Aorta (tissue), 5 donors: ENCODE measurements around the gene EEF1AKMT3. TPM values are rescaled to one million over a fixed set of nuclear protein-coding genes. Genes with fewer than 3 reads are reported as not detected.
A peak's percentile ranks its signal among the peaks of the same experiment; 100 is the strongest.

Experiments used
- ATAC-seq: fragments of 200-7000 bp; cut with Tn5 transposase; one replicate; pipeline ENCODE4 v1.9.1; 2022; ENCODE audit warnings: moderate library complexity; ENCODE audit not compliant: low FRiP score
- DNase-seq, 2 donors: peaks; one replicate each; pipeline ENCODE4 v3.0.0-alpha.2; 2020
- H3K27ac ChIP-seq, 2 donors: one replicate each; pipeline ENCODE4 v1.5.1; 2013; ENCODE audit warnings: low read length in 2 of 2, mild to moderate bottlenecking in 2 of 2, moderate library complexity in 2 of 2, control low read depth in 1 of 2, inconsistent platforms in 1 of 2, low read depth in 1 of 2
- H3K27me3 ChIP-seq, 2 donors: one replicate each; pipeline ENCODE4 v1.6.1; 2013; ENCODE audit warnings: control low read depth in 1 of 2, low read length in 1 of 2, mild to moderate bottlenecking in 1 of 2, moderate library complexity in 1 of 2; ENCODE audit not compliant: insufficient read depth in 2 of 2, control insufficient read depth in 1 of 2
- H3K36me3 ChIP-seq, 2 donors: one replicate each; pipeline ENCODE4 v1.6.1; 2013; ENCODE audit warnings: control low read depth in 1 of 2, low read length in 1 of 2, mild to moderate bottlenecking in 1 of 2; ENCODE audit not compliant: insufficient read depth in 2 of 2, control insufficient read depth in 1 of 2
- H3K4me1 ChIP-seq, 2 donors: one replicate each; pipeline ENCODE4 v1.6.1; 2013; ENCODE audit warnings: low read length in 2 of 2, control low read depth in 1 of 2, mild to moderate bottlenecking in 1 of 2, moderate library complexity in 1 of 2; ENCODE audit not compliant: insufficient read depth in 2 of 2, control insufficient read depth in 1 of 2
- H3K4me3 ChIP-seq, 2 donors: one replicate each; pipeline ENCODE4 v1.5.1; 2013; ENCODE audit warnings: low read length in 2 of 2, control low read depth in 1 of 2, mild to moderate bottlenecking in 1 of 2
- H3K9me3 ChIP-seq: one replicate; pipeline ENCODE4 v1.6.1; 2013; ENCODE audit warnings: mild to moderate bottlenecking, low read length; ENCODE audit not compliant: control insufficient read depth
- WGBS, 2 donors: extraction: QIAGEN DNeasy Blood & Tissue Kit; methylation state at CpG; one replicate each; pipeline ENCODE4 v1.1.7; 2013; 5-methylcytosine and 5-hydroxymethylcytosine counted together
- intact Hi-C, 2 donors: fragments of 100-400 bp; cut with DNase I; formaldehyde crosslinking; loops; one replicate each; pipeline versions ENCODE4 v1.14.2 to v1.15.0; 2022
- polyA plus RNA-seq, 2 donors: library from polyadenylated mRNA; stranded (reverse); fragments of 200-250 nt; gene quantifications; one replicate each; pipeline ENCODE4 v1.2.3, GENCODE V29; 2013
- total RNA-seq, 2 donors: library from RNA; stranded (reverse); fragmentation: NEBNext Ultra II Directional; extraction: Animal tissue kit (Norgen Biotek cat#: 25700); gene quantifications; one replicate each; pipeline ENCODE4 v1.2.1, GENCODE V29; 2021
- donor health status: healthy with polysubstance abuse.
- donor health status: Bipolar disorder and iron deficiency.
- donor health status: DM: no; HTN: no; CAD: no.
- donor health status: DM: no; HTN: no; CAD: no.
- donor health status: DM: yes; HTN: yes; CAD: no.

Gene EEF1AKMT3
- total and polyA plus RNA-seq, 4 donors = 4.5 to 10.9 (median 7.5) TPM

GRCh38 chr12:57761391-57761998 lies 10.9 kb upstream of the EEF1AKMT3 start:
- WGBS, 2 donors = 94 to 95% methylated on average over 4 of the region's 4 CpGs

GRCh38 chr12:57762463-57762862 lies 10.0 kb upstream of the EEF1AKMT3 start:
- no peak overlapping the region for H3K27ac ChIP-seq
- 95 to 97% methylated on average over 2 of the region's 2 CpGs for WGBS, 2 donors
- no peaks in the 10 kb centered on the region for H3K27me3 ChIP-seq
- ATAC-seq (no peak), DNase-seq (no peak)
- peaks cover 0 to 2% of the 10 kb centered on the region in 2 donors for H3K36me3 ChIP-seq
- H3K4me3 ChIP-seq = no peak overlapping the region
- no peaks in the 10 kb centered on the region for H3K4me1 ChIP-seq
- intact Hi-C loops = no loop called here
- H3K9me3 ChIP-seq = no peaks in the 10 kb centered on the region

More at GRCh38 chr12:57761391-57761998, 10.9 kb upstream of the EEF1AKMT3 start:
- no peak overlapping the region for H3K4me3 ChIP-seq
- no peaks in the 10 kb centered on the region for H3K27me3 ChIP-seq
- no peak overlapping the region for H3K27ac ChIP-seq
- no peaks in the 10 kb centered on the region for H3K9me3 ChIP-seq
- ATAC-seq = no peak
- H3K36me3 ChIP-seq = peaks cover 0 to 2% of the 10 kb centered on the region in 2 donors
- intact Hi-C loops = no loop called here
- H3K4me1 ChIP-seq = no peaks in the 10 kb centered on the region
- no peak for DNase-seq

- intact Hi-C loops = no loop called here
- no peak overlapping the region for H3K4me3 ChIP-seq
- H3K27ac ChIP-seq = no peak overlapping the region
- 76 to 78% methylated on average over 6 of the region's 6 CpGs for WGBS, 2 donors
- no peaks in the 10 kb centered on the region for H3K27me3 ChIP-seq
- no peak for ATAC-seq
- H3K4me1 ChIP-seq = no peaks in the 10 kb centered on the region
- no peaks in the 10 kb centered on the region for H3K9me3 ChIP-seq
- DNase-seq = no peak
- no peaks in the 10 kb centered on the region for H3K36me3 ChIP-seq
These were observed 8.3 kb upstream of the EEF1AKMT3 start for GRCh38 chr12:57763881-57764661.

GRCh38 chr12:57764662-57765002 lies 7.8 kb upstream of the EEF1AKMT3 start:
- Histone ChIP-seq H3K9me3 (no peaks in the 10 kb centered on the region), H3K27ac (no peak overlapping the region), H3K4me3 (no peak overlapping the region), H3K4me1 (no peaks in the 10 kb centered on the region), H3K27me3 (no peaks in the 10 kb centered on the region), H3K36me3 (no peaks in the 10 kb centered on the region)
- intact Hi-C loops = no loop called here
- 18 to 20% methylated on average over 17 of the region's 17 CpGs for WGBS, 2 donors
- no peak for ATAC-seq
- DNase-seq = no peak

- Histone ChIP-seq H3K9me3 (no peaks in the 10 kb centered on the region), H3K27ac (no peak overlapping the region), H3K4me1 (no peaks in the 10 kb centered on the region), H3K36me3 (no peaks in the 10 kb centered on the region), H3K27me3 (no peaks in the 10 kb centered on the region), H3K4me3 (no peak overlapping the region)
- 2% methylated on average over 58 to 60 of the region's 60 CpGs for WGBS, 2 donors
- intact Hi-C loops = no loop called here
- ATAC-seq = peak; percentile 58
- peak; percentile 70 to 87 for DNase-seq
These were observed 7.3 kb upstream of the EEF1AKMT3 start for GRCh38 chr12:57765003-57765697.

- 1 to 2% methylated on average over 40 of the region's 40 CpGs for WGBS, 2 donors
- H3K27me3 ChIP-seq = no peaks in the 10 kb centered on the region
- intact Hi-C loops = no loop called here
These were observed 6.5 kb upstream of the EEF1AKMT3 start for GRCh38 chr12:57765698-57766463.

GRCh38 chr12:57766464-57767304 lies 5.7 kb upstream of the EEF1AKMT3 start, which contains the start of gene CYP27B1:
TSS of gene CYP27B1 (minus strand) at chr12:57767078. CDS start at chr12:57767041, 37 bp downstream.
- intact Hi-C loops = no loop called here
- H3K36me3 ChIP-seq = no peaks in the 10 kb centered on the region
- H3K27ac ChIP-seq = no peak within 1 kb of the TSS
- no peaks in the 10 kb centered on the region for H3K9me3 ChIP-seq
- H3K4me1 ChIP-seq = no peaks in the 10 kb centered on the region
- no peaks in the 10 kb centered on the region for H3K27me3 ChIP-seq
- WGBS, 2 donors = 4% methylated on average over 38 of the region's 38 CpGs
- ATAC-seq (peak; percentile 17), DNase-seq (peak in 1 of 2 donors; percentile 83)
- peak within 1 kb of the TSS in 1 of 2 donors; percentile 10 for H3K4me3 ChIP-seq

More at GRCh38 chr12:57765698-57766463, 6.5 kb upstream of the EEF1AKMT3 start:
- Histone ChIP-seq H3K9me3 (no peaks in the 10 kb centered on the region), H3K4me3 (peak overlapping the region in 1 of 2 donors; percentile 10), H3K27ac (no peak overlapping the region), H3K36me3 (no peaks in the 10 kb centered on the region), H3K4me1 (no peaks in the 10 kb centered on the region)
- ATAC-seq = peak; percentile 26
- DNase-seq = peak in 1 of 2 donors; percentile 75

- no peaks in the 10 kb centered on the region for H3K4me1 ChIP-seq
- H3K27me3 ChIP-seq = no peaks in the 10 kb centered on the region
- ATAC-seq (no peak), DNase-seq (no peak)
- H3K4me3 ChIP-seq = no peak overlapping the region
- no peaks in the 10 kb centered on the region for H3K9me3 ChIP-seq
- no peak overlapping the region for H3K27ac ChIP-seq
- intact Hi-C loops = no loop called here
- no peaks in the 10 kb centered on the region for H3K36me3 ChIP-seq
These were observed 5.1 kb upstream of the EEF1AKMT3 start for GRCh38 chr12:57767305-57767698.
